ENCODE results near the gene PFKFB2.

The PFKFB2 gene

GRCh38 chr1:207009182-207009850, 43.8 kb upstream of the PFKFB2 start:
- DNase-seq (ENCODE audit: low spot score), result no peak
- in situ Hi-C loops (cut with MboI; ENCODE audit: low sequenced_read_pairs, unreplicated experiment), result no loop called here

GRCh38 chr1:207009945-207010344, 43.1 kb upstream of the PFKFB2 start:
- TF ChIP-seq, protein P1, sequence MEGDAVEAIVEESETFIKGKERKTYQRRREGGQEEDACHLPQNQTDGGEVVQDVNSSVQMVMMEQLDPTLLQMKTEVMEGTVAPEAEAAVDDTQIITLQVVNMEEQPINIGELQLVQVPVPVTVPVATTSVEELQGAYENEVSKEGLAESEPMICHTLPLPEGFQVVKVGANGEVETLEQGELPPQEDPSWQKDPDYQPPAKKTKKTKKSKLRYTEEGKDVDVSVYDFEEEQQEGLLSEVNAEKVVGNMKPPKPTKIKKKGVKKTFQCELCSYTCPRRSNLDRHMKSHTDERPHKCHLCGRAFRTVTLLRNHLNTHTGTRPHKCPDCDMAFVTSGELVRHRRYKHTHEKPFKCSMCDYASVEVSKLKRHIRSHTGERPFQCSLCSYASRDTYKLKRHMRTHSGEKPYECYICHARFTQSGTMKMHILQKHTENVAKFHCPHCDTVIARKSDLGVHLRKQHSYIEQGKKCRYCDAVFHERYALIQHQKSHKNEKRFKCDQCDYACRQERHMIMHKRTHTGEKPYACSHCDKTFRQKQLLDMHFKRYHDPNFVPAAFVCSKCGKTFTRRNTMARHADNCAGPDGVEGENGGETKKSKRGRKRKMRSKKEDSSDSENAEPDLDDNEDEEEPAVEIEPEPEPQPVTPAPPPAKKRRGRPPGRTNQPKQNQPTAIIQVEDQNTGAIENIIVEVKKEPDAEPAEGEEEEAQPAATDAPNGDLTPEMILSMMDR (IDR thresholded peaks at IDR 0.05; ENCODE audit: borderline replicate concordance, control extremely low read depth, extremely low read depth, insufficient read depth, missing control alignments), result no peak
- in situ Hi-C loops (cut with MboI; ENCODE audit: low sequenced_read_pairs, unreplicated experiment), result no loop called here
- no peak for DNase-seq (ENCODE audit: low spot score)

More at GRCh38 chr1:207009182-207009850, 43.8 kb upstream of the PFKFB2 start:
- TF ChIP-seq, protein P1 (IDR thresholded peaks at IDR 0.05; ENCODE audit: borderline replicate concordance, control extremely low read depth, extremely low read depth, insufficient read depth, missing control alignments), result no peak

GRCh38 chr1:207010726-207011125, 42.3 kb upstream of the PFKFB2 start:
- TF ChIP-seq, protein P1 (IDR thresholded peaks at IDR 0.05; ENCODE audit: borderline replicate concordance, control extremely low read depth, extremely low read depth, insufficient read depth, missing control alignments), result no peak
- in situ Hi-C loops (cut with MboI; ENCODE audit: low sequenced_read_pairs, unreplicated experiment), result no loop called here
- DNase-seq (ENCODE audit: low spot score), result no peak

DNA sequence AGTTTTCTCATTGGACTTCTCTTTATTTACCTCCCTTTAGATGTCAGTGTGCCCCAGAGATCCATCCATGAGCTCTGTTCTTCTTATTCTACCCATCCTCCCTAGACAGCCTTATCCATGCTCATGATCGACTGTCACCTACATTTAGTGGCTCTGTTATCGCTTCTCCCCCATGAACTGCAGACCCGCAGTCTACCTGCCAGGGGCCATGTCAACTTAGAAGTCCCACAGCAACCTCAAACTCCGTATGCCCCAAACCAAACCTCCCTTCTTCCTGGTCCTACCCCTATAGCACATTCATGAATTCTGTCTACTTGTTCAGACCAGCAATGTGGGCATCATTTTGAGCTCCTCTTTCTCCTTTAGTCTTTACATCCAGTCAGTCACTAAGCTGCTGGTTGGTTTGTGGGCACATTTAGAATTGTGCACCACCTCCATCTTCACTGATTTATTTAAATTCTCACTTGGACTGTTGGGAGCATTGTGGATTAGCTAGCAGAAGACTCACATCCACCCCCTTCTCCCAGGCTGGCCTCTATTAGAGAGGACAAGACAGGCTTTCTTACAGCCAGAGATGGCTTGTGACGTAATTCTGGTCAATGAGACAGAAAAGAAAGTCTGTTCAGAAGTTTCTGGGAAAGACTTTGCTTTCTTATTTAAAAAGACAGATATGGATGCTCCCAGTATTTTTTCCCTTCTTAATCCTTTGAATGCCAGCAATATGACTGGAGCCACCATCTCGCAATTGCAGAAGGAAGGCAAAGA, 39.6 kb upstream of the PFKFB2 start:
- TF ChIP-seq, protein P1 (IDR thresholded peaks at IDR 0.05; ENCODE audit: borderline replicate concordance, control extremely low read depth, extremely low read depth, insufficient read depth, missing control alignments), result no peak
- in situ Hi-C loops (cut with MboI; ENCODE audit: low sequenced_read_pairs, unreplicated experiment), result no loop called here
- DNase-seq (ENCODE audit: low spot score), result no peak

DNA sequence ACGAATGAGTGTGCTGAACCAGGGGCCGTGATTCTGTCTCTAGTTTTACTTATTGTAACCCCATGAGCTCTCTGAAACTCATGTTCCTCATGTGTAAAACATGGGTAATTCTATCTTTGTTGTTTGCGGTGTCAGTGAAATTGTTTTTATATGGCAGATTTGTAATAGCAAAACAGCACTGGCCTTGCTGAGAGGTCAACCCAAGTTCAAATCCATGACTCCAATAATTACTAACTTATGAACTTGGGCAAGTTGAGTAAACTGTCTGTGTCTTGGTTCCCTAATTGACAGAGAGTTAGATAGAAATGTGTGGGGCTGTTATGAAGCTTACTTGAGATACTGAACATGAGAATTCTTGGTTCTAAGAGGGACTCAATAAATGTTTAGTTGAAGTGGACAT, 38.3 kb upstream of the PFKFB2 start:
- in situ Hi-C loops (cut with MboI; ENCODE audit: low sequenced_read_pairs, unreplicated experiment), result no loop called here
- no peak for DNase-seq (ENCODE audit: low spot score)
- TF ChIP-seq, protein P1 (IDR thresholded peaks at IDR 0.05; ENCODE audit: borderline replicate concordance, control extremely low read depth, extremely low read depth, insufficient read depth, missing control alignments), result no peak

DNA sequence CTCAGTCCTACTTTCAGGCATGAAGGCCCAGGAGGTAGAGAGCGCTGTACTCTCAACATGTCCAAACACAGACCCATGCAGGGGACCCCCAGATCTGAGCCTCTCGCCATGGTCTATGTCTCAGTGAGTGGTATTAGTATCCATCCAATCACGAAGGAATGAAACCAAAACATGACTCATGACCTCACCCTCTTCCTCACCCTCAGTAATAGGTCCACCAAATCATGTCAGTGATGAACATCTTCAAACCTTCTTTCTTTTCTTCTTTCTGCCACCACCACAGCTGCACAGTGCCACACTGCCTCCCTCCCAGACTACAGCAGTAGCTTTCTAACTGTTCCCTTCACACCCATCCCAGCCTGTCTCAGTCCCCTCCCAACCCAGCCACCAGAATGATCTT, 37.3 kb upstream of the PFKFB2 start:
- in situ Hi-C loops (cut with MboI; ENCODE audit: low sequenced_read_pairs, unreplicated experiment), result no loop called here
- TF ChIP-seq, protein P1 (IDR thresholded peaks at IDR 0.05; ENCODE audit: borderline replicate concordance, control extremely low read depth, extremely low read depth, insufficient read depth, missing control alignments), result no peak

More for the DNA sequence above, 37.3 kb upstream of the PFKFB2 start:
- no peak for DNase-seq (ENCODE audit: low spot score)

Data from GM13976 (cell line).